Measurements from ENCODE around the gene CFC1B.
"Not testable (repeated sequence)": the region's sequence is repeated elsewhere in the genome, so short reads cannot be mapped to it uniquely, and the experiment has no call there.

The CFC1B gene

GRCh38 chr2:130520992-130521391 is at the start of gene CFC1B:
TSS of gene CFC1B (plus strand) at chr2:130521222. CDS start at chr2:130521485, 263 bp downstream.
- DNase-seq: not testable (repeated sequence)

- DNase-seq: not testable (repeated sequence)
Observed at GRCh38 chr2:130491073-130491472, 29.9 kb upstream of the CFC1B start.

GRCh38 chr2:130509228-130509627 is 11.8 kb upstream of the CFC1B start, which contains the start of gene POTEI:
TSS of gene POTEI (minus strand) at chr2:130509328. CDS start at chr2:130509235, 93 bp downstream.
- not testable (repeated sequence) for DNase-seq

GRCh38 chr2:130510807-130511746 is 9.9 kb upstream of the CFC1B start:
- DNase-seq: not testable (repeated sequence)

- not testable (repeated sequence) for DNase-seq
Observed at GRCh38 chr2:130511747-130512451, 9.1 kb upstream of the CFC1B start.

GRCh38 chr2:130518516-130519106 is 2.4 kb upstream of the CFC1B start:
- DNase-seq: not testable (repeated sequence)

- not testable (repeated sequence) for DNase-seq
Observed at GRCh38 chr2:130522390-130522789, 1.4 kb downstream of the CFC1B start.

GRCh38 chr2:130527365-130527967 is 6.4 kb downstream of the CFC1B start:
- not testable (repeated sequence) for DNase-seq

- not testable (repeated sequence) for DNase-seq
Observed at GRCh38 chr2:130529545-130529944, 8.5 kb downstream of the CFC1B start.

- DNase-seq: not testable (repeated sequence)
Observed at GRCh38 chr2:130530212-130530611, 9.2 kb downstream of the CFC1B start.

GRCh38 chr2:130531225-130531624 is 10.2 kb downstream of the CFC1B start:
- DNase-seq: not testable (repeated sequence)

- DNase-seq: not testable (repeated sequence)
Observed at GRCh38 chr2:130531672-130532071, 10.7 kb downstream of the CFC1B start.

- not testable (repeated sequence) for DNase-seq
Observed at GRCh38 chr2:130536654-130537053, 15.6 kb downstream of the CFC1B start.

GRCh38 chr2:130538271-130538670 is 17.2 kb downstream of the CFC1B start:
- not testable (repeated sequence) for DNase-seq

- DNase-seq: not testable (repeated sequence)
Observed at GRCh38 chr2:130542789-130543188, 21.8 kb downstream of the CFC1B start.

GRCh38 chr2:130543785-130544528 is 22.9 kb downstream of the CFC1B start:
- DNase-seq: not testable (repeated sequence)

GRCh38 chr2:130544978-130545377 is 24.0 kb downstream of the CFC1B start:
- not testable (repeated sequence) for DNase-seq

GRCh38 chr2:130548418-130548817 is 27.4 kb downstream of the CFC1B start:
- DNase-seq: not testable (repeated sequence)

GRCh38 chr2:130549475-130549874 is 28.5 kb downstream of the CFC1B start:
- DNase-seq: not testable (repeated sequence)

- not testable (repeated sequence) for DNase-seq
Observed at GRCh38 chr2:130554178-130554577, 33.2 kb downstream of the CFC1B start.

- DNase-seq: not testable (repeated sequence)
Observed at GRCh38 chr2:130556441-130556840, 35.4 kb downstream of the CFC1B start.

Measured in erythroblast (primary cell).